ENCODE results near the gene ENPP7.

Gene ENPP7

DNA sequence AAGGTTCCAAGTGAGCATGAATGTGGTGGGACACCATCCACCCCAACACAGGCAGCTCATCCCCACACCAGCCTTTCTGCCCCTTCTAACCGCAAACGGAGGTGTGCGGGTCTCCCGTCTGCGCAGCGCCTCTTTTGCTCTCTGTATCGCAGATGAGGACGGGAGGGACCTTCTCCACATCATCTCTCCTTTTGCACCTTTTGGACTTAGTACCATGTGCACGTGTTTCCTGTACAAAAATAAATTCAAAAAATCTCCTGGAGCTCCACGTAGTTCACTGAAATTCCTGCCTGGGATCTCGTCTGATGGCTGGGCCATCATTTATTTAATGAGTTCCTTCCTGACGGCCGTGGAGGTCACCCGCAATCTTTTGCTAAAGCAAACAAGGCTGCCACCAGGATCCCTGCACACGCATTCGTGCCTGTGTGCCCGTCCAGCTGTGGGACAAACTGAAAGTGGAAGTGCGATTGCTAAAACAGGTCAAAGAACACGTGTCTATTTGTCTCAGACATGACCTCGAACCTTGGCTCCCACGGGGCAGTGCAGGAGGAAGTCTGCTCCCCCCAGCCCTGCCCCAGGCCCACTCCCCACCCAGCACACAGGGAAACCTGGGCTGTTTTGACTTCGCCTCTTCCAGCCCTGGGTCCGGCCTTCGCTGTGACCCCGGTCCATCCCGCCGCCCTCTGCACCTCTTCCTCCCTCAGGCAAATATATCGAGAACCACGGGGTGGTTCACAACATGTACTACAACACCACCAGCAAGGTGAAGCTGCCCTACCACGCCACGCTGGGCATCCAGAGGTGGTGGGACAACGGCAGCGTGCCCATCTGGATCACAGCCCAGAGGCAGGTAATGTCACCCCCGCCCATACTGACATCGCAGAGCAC is 2.3 kb downstream of the ENPP7 start:
- DNase-seq: no peak

DNA sequence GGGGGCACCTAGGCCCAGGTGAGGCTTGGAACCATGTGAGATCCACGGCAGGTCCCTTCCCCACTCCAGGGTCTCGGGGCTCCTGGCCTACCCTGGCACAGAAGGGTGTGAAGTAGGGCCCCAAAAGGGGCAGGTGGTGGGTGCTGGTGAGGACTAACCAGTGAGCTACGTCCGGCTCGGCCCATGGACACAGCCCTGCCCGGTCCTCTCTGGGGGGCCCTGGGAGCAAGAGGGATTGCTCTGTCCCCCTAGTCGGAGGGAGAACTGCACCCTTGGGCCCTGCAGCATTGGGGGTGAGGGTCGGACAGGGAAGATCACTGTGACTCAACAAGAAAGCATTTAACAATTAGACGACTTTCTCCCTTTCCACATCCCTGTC is 2.9 kb downstream of the ENPP7 start:
- DNase-seq: no peak

DNA sequence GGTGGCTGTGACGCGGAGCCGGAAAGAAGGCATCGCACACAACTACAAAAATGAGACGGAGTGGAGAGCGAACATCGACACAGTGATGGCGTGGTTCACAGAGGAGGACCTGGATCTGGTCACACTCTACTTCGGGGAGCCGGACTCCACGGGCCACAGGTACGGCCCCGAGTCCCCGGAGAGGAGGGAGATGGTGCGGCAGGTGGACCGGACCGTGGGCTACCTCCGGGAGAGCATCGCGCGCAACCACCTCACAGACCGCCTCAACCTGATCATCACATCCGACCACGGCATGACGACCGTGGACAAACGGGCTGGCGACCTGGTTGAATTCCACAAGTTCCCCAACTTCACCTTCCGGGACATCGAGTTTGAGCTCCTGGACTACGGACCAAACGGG is 4.4 kb downstream of the ENPP7 start:
- DNase-seq: no peak

DNA sequence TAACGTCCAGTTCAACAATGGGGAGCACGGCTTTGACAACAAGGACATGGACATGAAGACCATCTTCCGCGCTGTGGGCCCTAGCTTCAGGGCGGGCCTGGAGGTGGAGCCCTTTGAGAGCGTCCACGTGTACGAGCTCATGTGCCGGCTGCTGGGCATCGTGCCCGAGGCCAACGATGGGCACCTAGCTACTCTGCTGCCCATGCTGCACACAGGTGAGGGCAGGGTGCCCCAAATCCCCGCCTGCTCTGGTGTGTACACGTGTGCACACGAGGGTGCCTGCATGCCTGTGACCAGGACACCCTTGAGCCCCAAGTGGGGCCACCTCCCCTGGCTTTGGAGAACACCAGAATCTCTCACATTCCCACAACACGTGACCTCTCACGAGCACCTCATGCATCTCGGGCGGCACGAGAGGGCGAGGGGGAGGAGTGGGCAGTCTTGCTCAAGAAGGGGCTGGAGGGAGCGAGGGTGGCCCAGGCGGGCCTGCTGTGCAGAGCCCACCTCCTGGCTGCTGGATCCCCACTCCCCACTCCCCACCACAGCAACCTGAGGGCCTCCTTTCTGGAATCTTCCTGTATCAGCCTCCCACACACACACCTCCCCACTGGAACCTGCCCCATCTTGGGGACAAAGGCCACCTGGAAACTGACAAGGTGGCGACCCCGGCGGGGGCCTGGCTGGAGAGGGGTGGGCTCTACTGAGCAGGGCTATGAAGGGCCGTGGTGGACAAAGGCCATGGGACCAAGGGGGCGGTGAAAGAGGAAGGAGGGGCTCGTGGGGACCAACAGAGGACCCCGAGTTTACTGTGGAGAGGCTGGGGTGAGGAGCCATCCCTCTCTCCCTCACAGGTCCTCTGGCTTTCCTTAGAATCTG is 6.5 kb downstream of the ENPP7 start:
- no peak for DNase-seq

DNA sequence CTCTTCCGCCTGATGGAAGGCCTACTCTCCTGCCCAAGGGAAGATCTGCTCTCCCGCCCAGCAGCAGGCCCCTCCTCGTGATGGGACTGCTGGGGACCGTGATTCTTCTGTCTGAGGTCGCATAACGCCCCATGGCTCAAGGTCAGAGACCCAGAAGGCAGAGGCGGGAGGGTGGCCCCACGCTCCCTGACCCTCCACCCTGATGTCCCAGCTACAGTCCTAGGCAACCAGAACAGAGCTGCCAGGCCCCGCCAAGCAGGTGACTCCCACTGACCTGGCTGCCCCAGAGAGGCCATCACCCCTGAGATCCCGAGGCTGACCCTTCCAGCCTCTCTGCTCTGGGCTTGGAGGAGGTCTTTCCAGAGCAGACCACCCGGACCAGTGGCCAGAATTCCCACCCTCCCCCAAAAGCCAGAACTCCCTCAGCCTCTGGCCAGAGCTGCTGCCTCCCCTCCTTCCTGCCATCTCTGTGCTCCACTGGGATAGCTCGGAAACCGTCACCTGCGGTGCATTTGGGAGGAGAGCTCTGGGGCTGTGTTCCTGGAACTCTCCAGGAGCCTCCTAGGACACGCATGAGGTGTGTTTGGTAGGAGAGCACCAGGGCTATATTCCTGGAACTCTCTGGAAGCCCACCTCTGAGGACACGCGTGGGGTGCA is 7.3 kb downstream of the ENPP7 start:
- no peak for DNase-seq

DNA sequence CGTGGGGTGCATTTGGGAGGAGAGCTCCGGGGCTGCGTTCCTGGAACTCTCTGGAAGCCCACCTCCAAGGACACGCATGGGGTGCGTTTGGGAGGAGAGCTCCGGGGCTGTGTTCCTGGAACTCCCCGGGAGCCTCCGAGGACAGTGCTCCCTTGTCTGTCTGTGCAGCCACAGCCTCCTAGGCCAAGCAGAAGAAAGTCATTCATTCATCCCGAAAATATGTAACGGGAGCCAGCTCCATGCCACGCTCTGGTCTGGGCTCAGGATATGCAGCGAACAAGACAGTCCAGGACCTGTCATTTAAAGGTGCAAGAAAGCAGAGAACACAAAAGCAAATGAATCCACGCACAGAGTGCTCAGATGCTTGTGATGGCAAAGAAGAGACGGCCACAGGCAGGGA is 7.9 kb downstream of the ENPP7 start:
- DNase-seq: no peak

DNA sequence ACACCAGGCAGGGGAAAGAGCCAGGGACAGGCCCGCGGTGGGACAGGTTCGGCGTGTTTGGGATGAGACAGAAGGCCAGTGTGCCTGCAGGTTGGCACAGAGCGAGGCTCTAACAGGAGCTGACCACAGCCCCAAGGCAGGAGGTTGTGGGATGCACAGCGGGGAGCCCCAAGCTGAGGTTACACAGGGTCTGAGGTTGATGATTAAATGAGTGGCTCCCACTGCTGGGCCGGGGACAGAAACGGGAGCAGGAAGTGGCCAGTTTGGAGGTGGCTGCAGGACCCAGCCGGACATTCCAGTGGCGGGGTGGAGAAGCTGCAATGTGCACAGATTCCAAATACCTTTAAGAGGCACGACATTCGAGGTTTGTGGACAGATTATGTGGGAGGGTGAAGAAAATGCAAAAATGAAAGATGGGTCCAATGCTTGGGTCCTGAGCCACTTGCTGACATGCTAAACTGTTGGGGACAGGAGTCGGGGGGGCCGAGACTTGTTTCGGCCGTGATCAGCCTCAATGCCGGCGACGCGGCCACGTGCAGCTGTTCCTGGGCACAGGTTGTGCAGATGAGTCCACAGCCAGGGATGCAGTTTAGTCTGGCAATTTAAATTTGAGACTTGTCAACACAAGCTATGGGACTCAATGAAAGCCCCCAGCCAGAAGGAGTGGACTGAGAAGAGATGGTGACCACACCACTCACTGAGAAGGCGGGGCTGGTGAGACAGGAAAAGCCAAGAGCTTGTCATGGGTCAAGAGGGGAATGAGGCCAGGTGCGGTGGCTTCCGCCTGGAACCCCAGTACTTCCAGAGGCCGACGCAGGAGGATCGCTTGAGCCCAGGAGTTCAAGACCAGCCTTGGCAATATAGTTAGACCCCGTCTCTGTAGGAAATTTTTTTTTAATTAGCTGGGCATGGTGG is 8.7 kb downstream of the ENPP7 start:
- no peak for DNase-seq

DNA sequence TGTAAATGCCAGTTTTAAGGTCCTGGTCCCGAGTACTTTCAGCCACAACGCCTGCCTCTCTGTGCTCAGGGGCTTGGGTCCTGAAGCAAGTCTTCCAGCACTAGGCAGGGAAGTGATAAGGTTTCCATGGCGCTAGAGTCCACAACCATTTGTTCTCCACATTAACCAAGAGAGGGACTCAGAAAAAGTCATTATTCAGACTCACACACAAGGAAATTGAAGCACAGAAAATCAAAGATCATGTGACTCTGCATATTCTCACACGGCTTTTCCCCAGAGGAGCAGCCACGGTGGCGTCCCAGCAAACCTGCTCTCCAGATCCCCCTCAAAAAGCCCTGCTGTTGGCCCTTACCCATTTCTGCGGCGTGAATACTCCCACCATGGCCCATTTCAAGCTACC is 9.7 kb downstream of the ENPP7 start:
- no peak for DNase-seq

DNA sequence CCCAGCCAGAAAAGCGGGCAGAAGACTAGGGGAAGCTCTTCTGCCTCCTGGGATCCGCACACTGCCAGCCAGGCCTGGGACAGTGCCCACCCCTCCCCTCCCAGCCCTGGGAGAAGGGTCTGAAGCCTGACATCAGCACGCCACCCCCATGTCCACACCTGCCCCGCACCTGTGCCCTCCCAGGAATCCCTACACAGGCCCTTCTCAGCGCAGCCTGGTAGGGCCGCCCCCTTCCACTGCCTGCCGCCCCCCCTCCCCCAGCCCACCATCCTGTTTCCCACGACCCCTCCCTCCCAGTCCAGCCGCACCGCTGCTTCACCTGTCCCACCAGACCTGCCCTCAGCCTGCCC is 10.6 kb downstream of the ENPP7 start:
- DNase-seq: no peak

DNA sequence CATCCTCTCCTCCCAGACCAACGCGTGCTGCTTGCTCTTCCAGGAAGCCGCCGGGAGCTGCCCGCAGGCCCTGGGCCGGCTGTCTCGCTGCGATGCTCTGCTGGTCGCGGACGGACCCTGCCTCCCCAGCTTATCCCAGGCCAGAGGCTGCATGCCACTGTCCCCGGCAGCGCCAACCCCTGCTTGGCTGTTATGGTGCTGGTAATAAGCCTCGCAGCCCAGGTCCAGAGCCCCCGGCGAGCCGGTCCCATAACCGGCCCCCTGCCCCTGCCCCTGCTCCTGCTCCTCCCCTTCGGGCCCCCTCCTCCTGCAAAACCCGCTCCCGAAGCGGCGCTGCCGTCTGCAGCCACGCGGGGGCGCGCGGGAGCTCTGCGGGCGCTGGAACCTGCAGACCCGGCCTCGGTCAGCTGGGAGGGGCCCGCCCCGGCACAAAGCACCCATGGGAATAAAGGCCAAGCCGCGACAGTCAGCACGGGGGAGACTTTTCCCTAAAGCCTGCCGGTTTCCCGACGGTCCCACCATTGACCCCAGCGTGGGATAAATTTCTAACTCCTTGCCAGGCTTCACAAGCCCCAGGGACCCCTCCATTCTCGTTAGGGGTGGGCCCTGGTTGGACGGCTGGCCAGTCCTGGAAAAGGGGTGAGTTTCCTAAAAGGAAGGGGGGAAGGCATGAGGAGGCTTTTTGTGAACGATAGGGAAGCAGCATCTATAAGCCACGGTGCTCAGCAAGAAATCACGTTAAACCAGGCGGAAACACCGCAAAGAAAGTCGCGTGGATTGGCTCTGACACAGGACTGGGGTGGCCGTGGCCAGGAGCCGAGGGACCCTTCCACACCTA is 11.2 kb downstream of the ENPP7 start:
- peak; percentile 78 to 80 for DNase-seq

DNA sequence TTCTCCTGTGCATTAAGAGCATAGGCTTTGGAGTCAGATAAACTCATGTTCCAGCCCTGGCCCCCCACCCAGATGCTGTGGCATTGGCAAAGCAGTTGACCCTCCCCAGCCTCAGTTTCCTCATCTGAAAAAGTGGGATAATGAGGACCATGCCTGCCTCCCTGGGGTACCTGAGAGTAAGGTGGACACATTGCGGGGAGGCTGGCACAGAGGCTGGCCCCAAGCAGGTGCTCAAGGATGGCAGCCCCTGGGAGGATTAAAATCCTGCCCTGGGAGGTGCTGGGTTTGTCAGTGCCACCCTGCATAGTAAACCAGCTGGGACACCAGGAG is 11.8 kb downstream of the ENPP7 start:
- DNase-seq: no peak

DNA sequence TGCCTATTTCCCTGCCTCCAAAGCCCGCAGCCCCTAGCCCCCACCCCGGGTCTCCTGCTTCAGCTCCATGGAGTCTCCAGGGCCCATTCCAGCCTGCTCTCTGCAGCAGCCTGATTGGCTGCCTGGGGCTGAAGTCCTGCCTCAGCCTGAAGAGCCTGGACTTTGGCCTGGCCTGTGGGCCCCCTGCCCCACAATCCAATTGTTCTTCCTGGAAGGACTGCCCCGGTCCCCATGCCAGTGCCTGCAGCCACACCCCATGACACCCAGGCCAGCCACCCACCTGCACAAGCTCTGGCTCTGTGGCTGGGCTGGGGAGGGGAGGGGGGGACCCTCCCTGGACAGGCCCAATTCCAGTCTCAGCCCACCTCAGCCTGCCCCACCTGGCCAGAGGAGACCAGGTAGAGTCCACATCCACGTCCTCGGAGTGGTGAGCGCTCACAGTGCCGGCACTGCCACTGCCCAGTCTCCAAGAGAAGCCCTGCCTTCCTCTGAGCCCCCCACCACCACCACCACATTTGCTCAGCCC is 12.3 kb downstream of the ENPP7 start:
- no peak for DNase-seq

DNA sequence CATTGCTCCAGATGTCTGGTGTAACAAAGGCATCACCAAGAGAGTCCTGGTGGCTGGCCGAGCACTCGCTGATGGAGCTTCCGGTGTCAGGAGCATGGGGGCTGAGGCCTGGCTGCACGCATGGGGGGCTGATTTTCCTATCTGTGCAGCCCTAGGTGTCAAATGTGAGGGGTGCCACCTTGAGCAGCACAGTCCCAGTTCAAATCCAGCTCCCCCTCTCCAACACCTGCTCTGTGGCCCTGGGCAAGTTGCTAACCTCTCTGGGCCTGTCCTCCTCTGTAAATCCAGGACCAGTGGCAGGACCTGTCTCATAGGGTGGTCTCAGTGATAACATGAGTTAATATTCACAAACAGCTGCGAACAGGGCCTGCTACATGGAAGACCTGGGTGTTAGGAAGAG is 12.9 kb downstream of the ENPP7 start:
- DNase-seq: no peak

DNA sequence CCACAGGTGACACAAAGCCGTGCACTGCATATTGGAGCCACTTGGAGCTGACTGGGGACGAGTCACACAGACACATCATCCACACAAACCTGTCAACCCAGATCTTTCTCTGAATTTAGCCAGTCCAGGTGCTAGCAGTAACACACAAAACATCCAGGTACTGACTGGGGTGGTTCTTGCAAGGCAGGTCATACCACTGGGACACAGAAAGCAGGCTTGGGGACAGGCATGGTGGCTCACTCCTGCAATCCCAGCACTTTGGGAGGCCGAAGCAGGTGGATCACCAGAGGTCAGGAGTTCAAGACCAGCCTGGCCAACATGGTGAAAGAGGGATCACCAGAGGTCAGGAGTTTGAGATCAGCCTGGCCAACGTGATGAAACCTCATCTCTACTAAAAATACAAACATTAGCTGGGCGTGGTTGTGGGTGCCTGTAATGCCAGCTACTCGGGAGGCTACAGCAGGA is 14.9 kb downstream of the ENPP7 start:
- DNase-seq: no peak

DNA sequence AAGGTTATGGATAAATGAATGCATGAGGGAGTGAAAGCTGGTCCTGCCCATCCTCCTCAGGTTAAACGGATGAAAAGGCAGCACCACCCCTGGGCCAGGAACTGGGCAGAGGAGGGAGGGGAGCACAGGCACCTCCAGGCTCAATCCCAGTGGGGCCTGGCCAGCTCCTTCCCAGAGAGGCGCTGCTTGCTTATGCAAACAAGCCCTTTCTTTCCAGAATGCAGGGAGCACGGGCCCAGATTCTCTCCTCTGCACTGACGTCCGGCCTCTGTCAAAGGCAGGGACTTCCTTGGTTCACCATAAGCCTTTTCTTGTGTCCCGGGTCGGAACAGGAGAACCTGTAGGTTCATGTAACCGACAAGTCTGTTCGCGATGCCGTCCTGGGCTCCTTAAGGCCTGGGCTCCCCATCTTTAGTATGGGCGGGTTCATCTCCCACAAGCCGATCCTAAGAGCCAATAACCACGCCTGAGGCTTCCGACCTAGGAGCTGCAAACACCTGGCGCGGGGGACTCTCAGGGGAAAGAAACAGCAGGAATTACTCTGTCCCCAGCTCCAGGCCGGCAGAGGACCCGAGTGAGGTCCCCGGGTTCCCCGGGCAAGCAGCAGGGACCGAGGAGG is 16.3 kb downstream of the ENPP7 start:
- no peak for DNase-seq

DNA sequence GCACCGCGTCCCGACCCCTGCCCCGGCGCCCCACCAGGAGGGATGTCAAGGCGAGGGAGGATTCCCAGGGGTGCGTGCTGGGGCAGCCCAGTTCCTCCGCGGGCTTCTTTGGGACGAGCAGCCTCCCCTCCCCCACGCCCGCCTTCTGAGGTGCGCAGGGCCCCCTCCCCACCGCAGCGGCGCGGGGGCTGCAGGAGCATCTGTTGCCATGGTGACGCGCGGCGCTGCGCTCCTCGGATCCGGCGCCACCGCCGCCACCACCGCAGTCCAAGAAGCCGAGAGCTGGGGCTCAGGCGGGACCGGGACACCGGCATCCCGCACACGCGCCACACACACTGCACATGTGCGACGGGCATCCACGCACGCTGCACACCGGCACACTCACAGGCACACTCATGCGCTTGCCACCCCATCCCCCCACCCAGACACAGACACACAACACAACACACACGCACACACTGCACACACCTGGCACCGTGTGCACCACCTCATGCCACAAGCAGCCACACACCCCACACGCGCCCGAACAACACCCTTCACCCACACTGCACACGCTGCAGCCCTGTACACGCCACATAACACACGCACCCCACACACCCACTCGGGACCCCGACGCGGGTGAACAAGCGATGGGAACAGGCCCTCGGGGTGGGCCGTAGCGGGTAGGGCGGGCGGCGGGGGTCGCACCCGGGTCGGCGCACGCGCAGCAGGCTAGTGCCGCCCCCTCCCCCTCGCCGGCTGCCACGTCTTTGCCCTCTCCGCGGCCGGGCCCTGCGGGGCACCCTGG is 17.0 kb downstream of the ENPP7 start:
- peak in 1 of 2 donors; percentile 14 for DNase-seq

DNA sequence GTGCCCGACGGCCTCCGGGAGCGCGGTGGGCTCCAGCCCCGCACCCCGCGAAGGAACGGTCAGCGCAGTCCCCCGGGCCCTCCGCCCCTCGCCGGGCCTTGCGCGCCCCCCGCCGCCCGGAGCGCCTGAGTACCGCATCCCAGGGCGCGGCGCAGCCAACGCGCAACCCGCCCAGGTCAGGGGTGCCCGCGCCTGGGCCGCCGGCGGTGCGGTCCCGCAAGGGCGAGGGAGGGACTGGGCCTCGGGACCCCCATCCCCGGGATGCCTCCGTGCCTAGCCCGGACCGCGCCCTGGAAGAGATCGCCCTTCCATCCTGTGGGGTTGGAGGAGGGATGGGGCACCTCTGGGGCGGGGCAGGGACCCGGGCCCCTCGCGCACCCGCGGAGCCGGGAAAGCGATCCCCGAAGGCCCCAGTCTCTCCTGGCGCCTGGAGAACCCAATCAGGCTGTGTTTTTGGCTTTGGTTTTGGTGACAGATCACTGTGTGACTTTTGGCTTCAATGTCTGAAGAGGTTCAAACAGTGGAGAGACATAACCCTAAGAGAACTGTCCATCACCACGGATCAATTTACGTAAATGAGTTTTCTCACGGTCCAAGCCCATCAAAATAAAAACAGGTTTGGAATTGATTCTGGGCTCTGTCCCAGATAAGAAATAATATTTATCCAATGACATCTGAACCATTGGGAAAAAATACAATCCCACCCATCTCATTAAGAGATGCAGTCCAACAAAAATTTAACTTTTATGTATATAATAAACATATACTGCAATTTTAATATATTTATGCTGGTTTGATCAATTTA is 17.8 kb downstream of the ENPP7 start:
- DNase-seq: no peak

DNA sequence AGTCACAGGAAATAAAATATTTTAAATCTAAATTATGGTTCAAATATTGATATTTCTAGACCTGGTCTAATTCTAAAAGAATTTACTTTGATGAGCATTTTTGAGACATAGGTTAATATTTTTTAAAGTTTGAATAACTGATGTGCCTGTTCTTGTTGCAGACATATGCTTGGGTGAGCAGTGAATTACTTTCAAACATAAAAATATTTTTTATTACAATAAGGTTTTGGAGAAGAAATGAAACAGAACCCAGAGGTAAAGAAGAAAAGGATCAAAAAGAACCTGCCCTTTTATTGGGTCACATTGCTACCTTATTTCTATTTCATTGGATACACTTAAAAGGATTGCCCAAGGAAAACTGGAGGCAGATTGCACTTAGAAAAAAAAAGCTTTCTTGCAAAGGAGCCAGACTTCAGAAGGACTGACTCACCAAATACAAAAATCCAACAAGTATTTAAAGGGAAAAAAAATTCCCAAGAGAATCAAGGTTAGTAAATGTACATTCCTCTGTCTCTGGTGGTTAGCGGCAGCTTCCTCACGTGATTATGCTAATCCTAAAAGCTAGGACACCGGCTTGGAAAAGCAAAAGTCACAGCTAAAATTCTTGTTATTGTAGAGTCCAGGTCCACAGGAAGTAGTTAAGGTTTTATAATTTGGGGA is 18.5 kb downstream of the ENPP7 start:
- no peak for DNase-seq

DNA sequence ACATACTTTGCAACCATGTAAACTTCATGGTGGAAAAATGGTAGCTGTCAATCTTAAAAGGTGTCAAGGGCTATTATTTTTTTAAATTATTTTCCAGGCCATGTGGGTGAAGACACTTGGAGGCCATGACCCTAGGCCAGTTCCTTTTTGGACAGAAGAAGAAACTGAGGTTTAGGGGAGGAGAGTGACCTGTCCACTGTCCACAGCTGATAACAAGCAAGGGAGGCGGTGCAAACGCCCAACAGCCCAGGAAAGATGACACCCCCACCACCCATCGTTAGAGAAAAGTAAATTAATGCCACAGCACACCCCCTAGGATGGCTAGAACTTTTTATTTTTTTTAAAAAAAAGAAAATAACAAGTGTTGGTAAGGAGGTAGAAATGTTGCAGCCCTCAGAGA is 19.2 kb downstream of the ENPP7 start:
- DNase-seq: no peak

All from stimulated activated CD4-positive, alpha-beta T cell treated with anti-CD3 and anti-CD28 coated beads, Interleukin-2, amount 100 ng/mL, for 24 hours (primary cell).